ENCODE results near the gene MCRIP2. TPM values are rescaled to one million over a fixed set of nuclear protein-coding genes. Genes with fewer than 3 reads are reported as not detected.

The MCRIP2 gene
- total RNA-seq, 1 experiment from 2014 or later: 22.4 TPM

DNA sequence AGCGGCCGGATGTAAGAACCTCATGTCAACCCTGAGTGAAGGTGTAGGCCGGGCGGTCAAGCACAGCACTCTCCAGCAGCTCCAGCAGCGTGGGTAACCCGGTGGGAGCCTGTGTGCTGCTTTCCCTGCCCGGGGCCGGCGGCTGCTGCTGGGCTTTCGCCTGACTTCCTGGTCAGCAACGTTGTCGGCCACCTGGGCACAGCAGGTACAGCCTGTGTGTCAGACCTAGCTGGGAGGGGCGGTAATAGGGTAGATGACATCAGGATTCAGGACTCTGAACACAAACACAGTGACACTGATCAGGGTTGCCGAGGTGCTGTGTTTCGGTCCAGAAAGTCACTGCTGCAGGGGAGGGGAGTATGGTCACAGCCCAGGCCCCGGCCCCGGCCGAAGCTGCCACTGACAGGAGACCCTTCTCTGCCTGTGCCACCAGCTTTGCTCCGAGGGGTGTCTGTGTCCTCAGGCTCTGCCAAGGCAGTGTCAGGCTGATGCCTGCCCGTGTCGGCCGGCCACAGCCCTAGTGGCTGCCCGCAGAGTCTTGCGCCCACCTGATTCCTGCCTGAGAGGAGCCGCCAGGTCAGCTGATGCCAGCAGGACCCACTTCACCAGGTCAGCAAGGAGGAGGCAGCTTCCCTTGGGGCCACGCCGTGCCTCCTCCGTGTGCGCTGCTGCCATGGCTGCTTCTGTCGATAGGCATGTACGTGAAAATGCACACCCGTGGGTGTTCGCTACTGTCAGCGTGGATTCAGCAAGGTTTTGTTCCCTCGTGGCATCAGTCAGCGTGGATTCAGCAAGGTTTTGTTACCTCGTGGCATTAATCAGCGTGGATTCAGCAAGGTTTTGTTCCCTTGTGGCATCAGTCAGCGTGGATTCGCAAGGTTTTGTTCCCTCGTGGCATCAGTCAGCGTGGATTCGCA lies 42.5 kb upstream of the MCRIP2 start:
- ChIA-PET CTCF (interaction anchor here (0.7 kb wide), 1 partner anchor 17 kb away, joined by 3 read pairs; no protein-coding TSS in a partner anchor), POLR2A (ENCODE audit: low non-redundant PET) (interaction anchor here (0.8 kb wide), 1 partner anchor 235 kb away, joined by 3 read pairs; no protein-coding TSS in a partner anchor)
- no peak for DNase-seq (ENCODE audit: low spot score)
- no TSS peak for BruUV-seq (replicated peaks)
- Histone ChIP-seq H3K36me3 (ENCODE audit: insufficient read depth, low read length, poor library complexity, severe bottlenecking) (peaks cover 5% of the 10 kb centered on the region), H3K4me1 (ENCODE audit: insufficient read depth, low read length, poor library complexity, severe bottlenecking) (no peaks in the 10 kb centered on the region), H3K27ac (ENCODE audit: low read depth, low read length, poor library complexity, severe bottlenecking) (no peak overlapping the region), H3K4me3 (ENCODE audit: low read depth, low read length, poor library complexity, severe bottlenecking) (no peak overlapping the region), H3K9me3 (ENCODE audit: low read depth, low read length, poor library complexity, severe bottlenecking) (no peaks in the 10 kb centered on the region), H3K27me3 (replicated peaks; ENCODE audit: insufficient read depth, low read depth, low read length, poor library complexity) (no peaks in the 10 kb centered on the region)
- intact Hi-C loops (cut with micrococcal nuclease; ENCODE audit: unreplicated experiment): no loop called here
- TF ChIP-seq EZH2 (IDR thresholded peaks at IDR 0.05; ENCODE audit: borderline replicate concordance, low read depth, low read length, poor library complexity, severe bottlenecking): no peak
- TF ChIP-seq, protein P1, sequence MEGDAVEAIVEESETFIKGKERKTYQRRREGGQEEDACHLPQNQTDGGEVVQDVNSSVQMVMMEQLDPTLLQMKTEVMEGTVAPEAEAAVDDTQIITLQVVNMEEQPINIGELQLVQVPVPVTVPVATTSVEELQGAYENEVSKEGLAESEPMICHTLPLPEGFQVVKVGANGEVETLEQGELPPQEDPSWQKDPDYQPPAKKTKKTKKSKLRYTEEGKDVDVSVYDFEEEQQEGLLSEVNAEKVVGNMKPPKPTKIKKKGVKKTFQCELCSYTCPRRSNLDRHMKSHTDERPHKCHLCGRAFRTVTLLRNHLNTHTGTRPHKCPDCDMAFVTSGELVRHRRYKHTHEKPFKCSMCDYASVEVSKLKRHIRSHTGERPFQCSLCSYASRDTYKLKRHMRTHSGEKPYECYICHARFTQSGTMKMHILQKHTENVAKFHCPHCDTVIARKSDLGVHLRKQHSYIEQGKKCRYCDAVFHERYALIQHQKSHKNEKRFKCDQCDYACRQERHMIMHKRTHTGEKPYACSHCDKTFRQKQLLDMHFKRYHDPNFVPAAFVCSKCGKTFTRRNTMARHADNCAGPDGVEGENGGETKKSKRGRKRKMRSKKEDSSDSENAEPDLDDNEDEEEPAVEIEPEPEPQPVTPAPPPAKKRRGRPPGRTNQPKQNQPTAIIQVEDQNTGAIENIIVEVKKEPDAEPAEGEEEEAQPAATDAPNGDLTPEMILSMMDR (conservative IDR thresholded peaks at IDR 0.05; ENCODE audit: low read depth, low read length): no peak

DNA sequence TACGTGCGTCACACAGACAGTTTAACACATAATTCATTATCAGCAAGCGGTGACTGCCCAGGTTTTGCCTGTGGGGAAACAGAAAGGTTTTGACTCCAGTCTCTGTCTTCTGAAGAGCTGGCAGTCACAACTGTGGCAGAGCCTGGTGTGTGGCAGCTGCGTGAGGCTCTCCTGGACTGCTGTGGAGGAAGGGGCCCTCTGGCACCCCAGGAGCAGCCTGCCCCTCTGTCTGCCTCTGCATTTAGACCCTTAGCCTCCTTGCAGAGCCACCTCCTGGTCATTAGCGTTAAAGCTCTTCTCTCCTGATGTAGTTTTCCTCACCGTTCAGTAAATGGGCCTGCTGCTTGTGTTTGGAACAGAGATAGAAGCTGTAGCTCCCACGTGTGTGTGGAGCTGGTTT lies 40.8 kb upstream of the MCRIP2 start:
- ChIA-PET CTCF (no interaction called here), POLR2A (ENCODE audit: low non-redundant PET) (interaction anchor here (0.7 kb wide), 1 partner anchor 1425 kb away, joined by 4 read pairs; no protein-coding TSS in a partner anchor)
- TF ChIP-seq, protein P1 (conservative IDR thresholded peaks at IDR 0.05; ENCODE audit: low read depth, low read length): peak; percentile 41
- no peak for TF ChIP-seq EZH2 (IDR thresholded peaks at IDR 0.05; ENCODE audit: borderline replicate concordance, low read depth, low read length, poor library complexity, severe bottlenecking)
- H3K4me1 ChIP-seq (ENCODE audit: insufficient read depth, low read length, poor library complexity, severe bottlenecking): no peaks in the 10 kb centered on the region
- no TSS peak for BruUV-seq (replicated peaks)
- no peaks in the 10 kb centered on the region for H3K9me3 ChIP-seq (ENCODE audit: low read depth, low read length, poor library complexity, severe bottlenecking)
- no peak overlapping the region for H3K4me3 ChIP-seq (ENCODE audit: low read depth, low read length, poor library complexity, severe bottlenecking)
- intact Hi-C loops (cut with micrococcal nuclease; ENCODE audit: unreplicated experiment): no loop called here
- DNase-seq (ENCODE audit: low spot score): no peak
- H3K27ac ChIP-seq (ENCODE audit: low read depth, low read length, poor library complexity, severe bottlenecking): no peak overlapping the region
- peaks cover 4% of the 10 kb centered on the region for H3K36me3 ChIP-seq (ENCODE audit: insufficient read depth, low read length, poor library complexity, severe bottlenecking)
- no peaks in the 10 kb centered on the region for H3K27me3 ChIP-seq (replicated peaks; ENCODE audit: insufficient read depth, low read depth, low read length, poor library complexity)

DNA sequence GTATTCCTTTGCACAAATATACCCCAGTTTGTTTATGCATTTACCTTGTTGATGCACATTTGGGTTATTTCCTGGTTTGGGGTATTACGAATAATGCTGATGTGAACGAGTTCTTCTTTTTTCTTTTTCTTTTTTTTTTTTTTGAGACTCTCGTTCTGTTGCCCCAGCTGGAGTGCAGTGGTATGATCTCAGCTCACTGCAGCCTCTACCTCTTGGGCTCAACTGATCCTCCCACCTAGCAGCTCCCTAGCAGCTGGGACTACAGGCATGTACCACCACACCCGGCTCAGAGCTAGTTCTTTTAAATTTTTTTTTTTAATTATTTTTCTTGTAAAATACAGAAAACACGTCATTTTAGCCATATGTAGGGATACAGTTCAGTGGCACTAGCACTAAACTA lies 37.7 kb upstream of the MCRIP2 start:
- Histone ChIP-seq H3K36me3 (ENCODE audit: insufficient read depth, low read length, poor library complexity, severe bottlenecking) (no peaks in the 10 kb centered on the region), H3K4me1 (ENCODE audit: insufficient read depth, low read length, poor library complexity, severe bottlenecking) (no peaks in the 10 kb centered on the region), H3K27ac (ENCODE audit: low read depth, low read length, poor library complexity, severe bottlenecking) (no peak overlapping the region), H3K4me3 (ENCODE audit: low read depth, low read length, poor library complexity, severe bottlenecking) (no peak overlapping the region), H3K9me3 (ENCODE audit: low read depth, low read length, poor library complexity, severe bottlenecking) (no peaks in the 10 kb centered on the region), H3K27me3 (replicated peaks; ENCODE audit: insufficient read depth, low read depth, low read length, poor library complexity) (no peaks in the 10 kb centered on the region)
- TF ChIP-seq, protein P1 (conservative IDR thresholded peaks at IDR 0.05; ENCODE audit: low read depth, low read length): no peak
- TF ChIP-seq EZH2 (IDR thresholded peaks at IDR 0.05; ENCODE audit: borderline replicate concordance, low read depth, low read length, poor library complexity, severe bottlenecking): no peak
- DNase-seq (ENCODE audit: low spot score): no peak
- intact Hi-C loops (cut with micrococcal nuclease; ENCODE audit: unreplicated experiment): no loop called here
- ChIA-PET CTCF (no interaction called here), POLR2A (ENCODE audit: low non-redundant PET) (no interaction called here)
- BruUV-seq (replicated peaks): no TSS peak

Measured in A673 (cell line).